GM23248 (cell line): ENCODE measurements around the gene ATP2B2.

Experiments used
- EZH2 ChIP-seq: fragments of 200-600 bp; sonication (generic); IDR thresholded peaks from 2 replicates; pipeline ENCODE4 v1.6.1; 2018; ENCODE audit warnings: antibody characterized with exemption, mild to moderate bottlenecking; ENCODE audit not compliant: insufficient read depth, poor library complexity, severe bottlenecking
- EZH2phosphoT487 ChIP-seq: fragments of 200-600 bp; sonication (generic); IDR thresholded peaks from 2 replicates; pipeline ENCODE4 v1.6.1; 2018; ENCODE audit warnings: antibody characterized with exemption, moderate library complexity, mild to moderate bottlenecking, low read depth; ENCODE audit not compliant: insufficient read depth

- TF ChIP-seq EZH2phosphoT487: no peak
- TF ChIP-seq EZH2: no peak
Observed at GRCh38 chr3:10526366-10526765, 21.0 kb upstream of the ATP2B2 start.
